HG03139 (cell line): ENCODE measurements around the gene PBX2.
A peak's percentile ranks its signal among the peaks of the same experiment; 100 is the strongest.
"Not testable (repeated sequence)": the region's sequence is repeated elsewhere in the genome, so short reads cannot be mapped to it uniquely, and the experiment has no call there.

Source experiments
- ATAC-seq: cut with Tn5 transposase; IDR thresholded peaks from one replicate; pipeline ENCODE4 v1.9.1; 2021; ENCODE audit not compliant: unreplicated experiment

PBX2 gene

DNA sequence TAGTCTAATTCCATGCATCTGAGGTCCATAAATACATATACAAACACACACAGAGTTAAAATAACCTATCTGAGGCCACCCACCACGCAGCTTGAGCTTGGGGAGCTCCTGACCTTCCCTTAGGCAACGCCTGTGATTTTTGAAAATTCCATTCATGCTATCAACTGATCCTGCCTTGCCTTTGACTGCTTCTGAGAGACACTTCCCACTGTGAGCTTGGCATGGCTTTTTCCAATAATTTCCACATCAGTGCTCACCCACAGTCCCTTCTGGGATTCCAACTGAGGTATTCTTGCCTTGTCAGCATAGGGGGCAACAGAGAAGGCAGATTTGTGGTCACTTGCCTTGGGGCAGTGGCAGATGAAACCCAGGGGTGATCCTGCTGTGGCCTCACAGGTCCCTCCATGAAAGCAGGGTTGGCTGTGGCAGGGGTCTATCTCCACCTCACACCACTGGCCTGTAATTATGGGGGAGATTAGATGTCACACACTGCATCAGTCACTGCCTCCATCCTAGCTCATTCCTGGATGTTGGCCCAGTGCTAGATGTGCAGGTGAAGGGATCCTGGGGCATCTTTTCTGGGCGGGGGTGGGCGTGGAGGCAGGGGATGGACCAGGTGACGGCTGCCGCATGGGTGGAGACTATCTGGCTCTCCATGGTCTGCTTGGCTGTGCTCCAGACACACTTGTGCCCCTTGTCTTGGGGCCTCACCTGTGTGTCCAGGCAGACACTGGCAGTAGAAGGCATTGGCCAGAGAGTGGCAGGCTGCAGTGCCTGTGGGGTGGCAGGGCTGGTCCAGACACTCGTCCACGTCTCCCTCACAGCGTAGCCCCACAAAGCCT, 13.6 kb upstream of the PBX2 start:
- ATAC-seq = no peak

- ATAC-seq = no peak
These were observed 12.2 kb upstream of the PBX2 start for GRCh38 chr6:32202186-32202585.

DNA sequence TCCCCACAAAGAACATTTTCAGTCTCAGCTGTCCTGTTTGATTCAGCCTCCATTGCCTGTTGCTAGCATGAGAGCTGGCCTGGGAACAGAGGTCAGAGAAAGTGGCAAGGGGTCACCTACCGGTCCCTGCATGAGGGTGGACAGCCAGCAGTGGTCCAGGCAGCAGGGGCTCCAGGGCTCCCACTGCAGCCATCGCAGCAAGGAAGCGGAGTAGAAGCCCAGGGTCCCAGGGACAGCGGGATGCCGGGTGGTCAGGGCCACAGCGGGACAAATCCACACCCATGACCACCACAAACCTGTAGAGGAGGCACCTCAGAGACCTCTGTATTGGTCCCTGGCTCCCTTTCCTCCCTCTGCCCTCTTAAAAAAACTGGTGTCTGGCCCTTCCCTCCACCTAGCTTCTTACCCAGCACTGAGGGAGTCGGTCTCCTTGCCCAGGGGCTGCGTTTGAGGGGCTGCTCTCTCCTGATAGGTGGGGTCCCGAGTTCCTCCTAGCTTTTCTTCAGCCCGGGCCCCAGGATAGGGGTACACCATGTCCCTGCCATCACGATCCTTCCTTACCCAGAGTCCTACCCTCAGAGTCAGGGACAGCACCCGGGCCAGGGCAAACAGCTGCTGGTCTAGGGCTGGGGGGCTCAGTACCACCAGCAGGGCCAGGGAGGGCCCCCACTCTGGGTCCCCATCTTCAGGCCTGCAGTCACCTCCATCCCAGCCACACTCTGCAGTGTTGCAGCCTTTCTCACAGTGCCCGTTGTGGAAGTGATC, 10.9 kb upstream of the PBX2 start:
- no peak for ATAC-seq

- ATAC-seq = no peak
These were observed 8.9 kb upstream of the PBX2 start for GRCh38 chr6:32198866-32199265.

GRCh38 chr6:32198345-32198696, 8.3 kb upstream of the PBX2 start:
- no peak for ATAC-seq

GRCh38 chr6:32196682-32197616, 6.9 kb upstream of the PBX2 start:
- ATAC-seq = no peak

DNA sequence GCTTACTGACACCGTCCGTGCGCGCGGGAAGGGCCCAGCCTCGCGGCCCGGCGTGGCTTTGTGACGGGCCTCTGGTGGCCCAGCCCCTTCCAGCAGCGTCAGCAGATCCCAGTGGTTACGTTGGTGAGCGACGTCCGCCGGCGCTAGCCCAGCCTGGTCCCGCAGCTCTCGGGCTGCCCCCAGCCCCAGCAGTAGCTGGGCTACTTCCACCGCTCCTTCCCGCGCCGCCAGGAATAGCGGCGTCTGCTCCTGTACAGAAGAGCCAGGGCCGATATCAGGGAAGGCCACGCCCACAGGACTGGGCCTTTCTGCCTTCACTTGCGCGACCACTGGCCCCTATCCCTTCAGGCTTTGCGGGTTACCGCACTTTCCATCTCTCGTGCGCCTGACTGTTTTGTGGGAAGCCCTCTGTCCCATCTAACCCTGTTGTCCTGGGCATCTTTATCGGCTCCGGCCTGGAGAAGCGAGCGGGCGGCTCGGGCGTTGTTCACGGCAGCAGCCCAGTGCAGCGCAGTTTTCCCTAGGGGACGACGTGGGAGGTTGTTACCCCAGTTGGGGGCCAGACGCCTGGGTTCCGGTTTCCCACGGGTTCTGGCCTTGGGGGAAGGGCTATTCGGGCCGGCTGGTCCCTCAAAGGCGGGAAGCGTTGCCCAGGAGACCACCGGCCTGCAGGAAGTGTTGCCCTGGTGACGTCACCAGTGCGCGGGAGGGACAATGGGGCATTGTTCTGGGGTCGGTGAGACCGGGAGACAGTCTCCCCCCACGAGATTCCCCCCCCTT, 6.1 kb upstream of the PBX2 start:
- peak; percentile 19 for ATAC-seq

DNA sequence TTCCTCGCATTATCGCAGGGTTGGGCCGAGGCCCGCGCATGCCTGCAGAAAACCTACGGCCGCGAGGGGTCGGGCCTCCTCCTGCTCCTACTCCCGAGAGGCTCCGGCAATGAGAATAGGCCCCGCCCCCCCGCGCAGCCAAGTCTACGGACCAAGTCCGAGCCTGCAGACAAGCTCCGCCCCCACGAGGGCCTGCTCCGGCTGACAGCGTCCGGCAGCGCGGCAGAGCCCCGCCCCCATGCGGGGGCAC, 5.6 kb upstream of the PBX2 start:
- peak; percentile 65 for ATAC-seq

DNA sequence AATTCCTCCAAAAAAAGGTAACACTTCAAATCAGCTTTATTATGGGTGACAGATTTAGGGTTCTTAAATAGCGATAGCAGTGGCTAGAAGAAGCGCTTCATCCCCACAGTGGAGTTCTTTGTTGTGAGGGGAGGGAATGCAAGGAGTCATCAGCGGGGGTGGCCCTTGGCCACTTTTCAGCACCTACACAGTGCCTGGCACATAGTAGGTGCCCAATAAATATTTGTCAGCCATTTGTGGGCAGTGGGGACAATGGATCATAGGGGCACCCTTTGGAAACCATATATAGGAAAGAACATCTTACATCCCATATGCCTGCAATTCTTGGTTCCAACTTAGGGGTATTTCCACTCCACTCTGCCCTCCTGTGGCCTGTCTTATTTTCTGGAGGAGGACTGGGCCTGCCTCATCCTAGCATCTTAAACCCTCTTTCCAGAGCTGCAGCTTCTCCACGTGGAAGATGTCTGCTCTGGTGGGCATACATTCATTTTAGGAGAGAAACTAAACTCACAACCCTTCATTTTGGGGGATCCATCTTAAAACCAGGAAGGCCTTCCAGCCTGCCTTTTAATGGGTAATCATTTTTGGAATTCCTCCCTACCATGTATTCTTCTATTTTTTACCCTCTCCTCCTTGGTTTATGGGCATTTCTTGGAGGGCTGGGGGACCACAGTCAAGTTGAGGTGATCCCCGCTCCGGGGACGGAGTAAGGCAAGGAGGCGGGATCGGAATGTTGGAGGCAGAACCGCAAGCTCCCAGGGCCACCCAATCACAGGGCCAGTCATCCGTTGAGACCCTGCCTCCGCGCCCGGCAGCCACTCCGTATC, 5.0 kb upstream of the PBX2 start:
- no peak for ATAC-seq

GRCh38 chr6:32194388-32194787, 4.4 kb upstream of the PBX2 start:
- no peak for ATAC-seq

DNA sequence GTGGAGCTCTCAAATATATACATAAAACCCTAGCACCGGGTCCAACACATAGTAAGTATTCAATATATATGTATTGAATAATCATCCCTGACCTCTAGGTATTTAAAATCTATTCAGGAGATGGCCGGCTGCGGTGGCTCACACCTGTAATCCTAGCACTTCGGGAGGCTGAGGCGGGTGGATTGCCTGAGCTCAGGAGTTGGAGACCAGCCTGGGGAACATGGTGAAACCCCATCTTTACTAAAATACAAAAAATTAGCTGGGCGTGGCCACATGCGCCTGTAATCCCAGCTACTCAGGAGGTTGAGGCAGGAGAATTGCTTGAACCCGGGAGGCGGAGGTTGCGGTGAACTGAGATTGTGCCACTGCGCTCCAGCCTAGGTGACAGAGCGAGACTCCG, 3.1 kb upstream of the PBX2 start:
- ATAC-seq = not testable (repeated sequence)

- ATAC-seq = no peak
These were observed 2.6 kb upstream of the PBX2 start, which contains the start of gene GPSM3 for GRCh38 chr6:32192608-32193039. Gene GPSM3, minus strand, starts transcription at chr6:32192643. Its CDS starts 130 bp downstream, at chr6:32192513.

DNA sequence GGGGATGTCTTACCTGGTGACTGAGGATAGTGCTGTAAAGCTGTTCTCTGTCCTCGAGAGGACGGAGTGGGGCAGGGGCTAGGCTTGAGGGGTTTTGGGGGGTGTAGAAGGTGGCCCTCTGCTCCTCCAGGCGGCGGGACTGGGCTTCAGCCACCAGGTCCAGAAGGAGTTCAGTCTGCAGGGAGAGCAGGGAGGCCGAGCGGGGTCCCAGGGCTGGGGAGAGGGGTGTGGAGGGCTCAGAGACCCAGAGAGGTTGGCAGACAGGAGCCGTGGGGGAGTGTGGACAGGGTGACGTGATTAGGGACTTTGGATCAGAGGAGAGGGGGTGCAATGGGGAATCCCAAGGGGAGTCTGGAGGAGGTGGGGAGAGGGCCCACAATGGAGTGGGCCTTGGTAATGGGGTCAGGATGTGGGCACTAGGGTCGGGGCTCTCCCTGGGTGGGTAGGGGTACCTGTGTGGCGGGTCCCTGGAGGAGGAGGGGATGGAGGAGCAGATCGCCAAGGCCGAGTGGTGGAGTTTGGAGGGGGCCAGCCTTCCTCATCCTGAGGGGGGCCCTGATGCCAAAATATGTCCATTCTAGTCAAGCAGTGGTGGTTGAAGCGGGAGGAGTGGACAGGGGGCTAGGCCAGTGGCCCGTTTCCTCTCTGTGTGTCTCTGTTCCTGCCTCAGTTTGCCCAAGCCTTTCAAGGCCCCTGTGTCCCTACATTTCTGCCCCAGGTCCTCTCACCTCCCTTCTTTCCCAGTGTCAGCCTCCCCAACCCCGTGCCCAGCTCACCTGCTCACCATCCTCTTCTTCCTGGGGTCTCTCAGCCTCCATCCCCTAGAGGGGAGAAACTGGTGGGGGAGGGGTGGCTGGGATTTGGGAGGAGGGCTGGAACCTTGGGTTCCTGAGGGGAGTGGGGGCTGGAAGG, 1.9 kb upstream of the PBX2 start:
- ATAC-seq = no peak

- no peak for ATAC-seq
These were observed 1.1 kb upstream of the PBX2 start for GRCh38 chr6:32190911-32191677.

- no peak for ATAC-seq
These were observed 304 bp downstream of the PBX2 start for GRCh38 chr6:32189742-32190053.

DNA sequence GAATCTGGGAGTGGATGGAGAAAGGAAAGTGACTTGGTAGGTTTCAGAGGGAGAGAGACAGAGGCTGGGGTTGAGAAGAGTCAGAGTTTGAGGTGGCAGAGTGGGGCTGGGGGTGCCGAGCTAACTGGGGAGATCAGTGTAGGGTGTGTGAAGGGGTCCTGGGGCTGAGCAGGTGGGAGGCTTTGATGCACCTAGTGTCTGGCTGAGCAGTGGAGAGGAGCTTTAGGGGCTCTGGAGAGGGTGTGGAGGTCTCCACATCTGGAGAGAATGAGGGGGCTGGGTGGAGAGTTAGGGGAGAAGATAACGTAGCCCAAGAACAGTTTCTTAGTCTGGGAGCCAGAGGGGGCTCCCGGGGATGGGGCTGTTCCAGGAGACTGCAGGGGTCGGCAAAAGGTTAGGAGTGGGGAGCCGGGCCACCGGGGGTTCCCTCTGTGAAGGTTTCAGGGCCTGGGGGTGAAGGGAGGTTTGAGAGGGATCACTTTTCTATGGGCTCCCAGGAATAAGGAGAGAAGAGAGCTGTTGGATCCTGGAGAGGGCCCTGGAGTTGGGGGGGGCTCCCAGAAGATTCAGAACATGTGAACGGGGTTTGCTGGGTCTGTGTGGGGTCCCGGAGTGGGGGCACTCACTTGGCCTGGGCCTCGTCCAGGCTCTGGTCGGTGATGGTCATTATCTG, 797 bp downstream of the PBX2 start:
- no peak for ATAC-seq

GRCh38 chr6:32188381-32189068, 1.5 kb downstream of the PBX2 start:
- no peak for ATAC-seq
